HG02678 (cell line): ENCODE measurements around the gene ARFRP1.
"Not testable (repeated sequence)": the region's sequence is repeated elsewhere in the genome, so short reads cannot be mapped to it uniquely, and the experiment has no call there.

ENCODE experiments used
- ATAC-seq: cut with Tn5 transposase; IDR thresholded peaks from one replicate; pipeline ENCODE4 v1.9.1; 2021; ENCODE audit warnings: mild to moderate bottlenecking, moderate library complexity; ENCODE audit not compliant: unreplicated experiment

The ARFRP1 gene

DNA sequence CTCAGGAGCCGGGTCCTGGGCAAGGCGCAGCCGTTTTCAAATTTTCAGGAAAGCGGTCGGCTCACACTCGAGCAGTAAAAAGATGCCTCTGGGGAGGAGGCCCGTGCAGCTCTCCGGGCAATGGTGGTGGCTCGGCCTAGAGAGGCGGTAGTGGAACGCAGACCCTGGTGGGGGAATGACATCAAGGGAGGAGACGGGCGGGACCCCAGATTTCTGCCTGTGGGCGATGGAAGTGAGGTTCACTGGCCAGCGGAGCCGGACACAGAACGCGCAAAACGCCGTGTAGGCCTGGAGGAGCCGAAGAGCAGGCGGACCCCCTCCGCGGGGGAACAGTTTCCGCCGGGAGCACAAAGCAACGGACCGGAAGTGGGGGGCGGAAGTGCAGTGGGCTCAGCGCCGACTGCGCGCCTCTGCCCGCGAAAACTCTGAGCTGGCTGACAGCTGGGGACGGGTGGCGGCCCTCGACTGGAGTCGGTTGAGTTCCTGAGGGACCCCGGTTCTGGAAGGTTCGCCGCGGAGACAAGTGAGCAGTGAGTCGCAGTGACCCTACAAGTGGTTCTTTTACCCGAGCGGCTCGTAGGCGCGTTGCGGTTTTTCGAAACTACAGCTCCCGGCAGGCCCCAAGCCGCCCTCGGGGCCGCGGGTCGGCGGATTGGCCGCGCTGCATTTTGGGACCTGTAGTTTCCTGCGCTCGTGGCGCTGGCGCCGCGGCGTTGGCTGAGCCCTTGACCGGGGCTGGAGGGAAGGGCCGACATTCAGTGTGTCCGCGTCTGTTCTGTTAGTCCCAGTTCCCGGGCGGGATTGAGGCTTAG is 49.6 kb downstream of the ARFRP1 start, which contains the start of gene RTEL1:
Gene RTEL1, plus strand, starts transcription at position 376 of the 812 bp plus-strand sequence. CDS start 1,091 bp downstream, outside the sequence.
- peak; percentile 85 for ATAC-seq

DNA sequence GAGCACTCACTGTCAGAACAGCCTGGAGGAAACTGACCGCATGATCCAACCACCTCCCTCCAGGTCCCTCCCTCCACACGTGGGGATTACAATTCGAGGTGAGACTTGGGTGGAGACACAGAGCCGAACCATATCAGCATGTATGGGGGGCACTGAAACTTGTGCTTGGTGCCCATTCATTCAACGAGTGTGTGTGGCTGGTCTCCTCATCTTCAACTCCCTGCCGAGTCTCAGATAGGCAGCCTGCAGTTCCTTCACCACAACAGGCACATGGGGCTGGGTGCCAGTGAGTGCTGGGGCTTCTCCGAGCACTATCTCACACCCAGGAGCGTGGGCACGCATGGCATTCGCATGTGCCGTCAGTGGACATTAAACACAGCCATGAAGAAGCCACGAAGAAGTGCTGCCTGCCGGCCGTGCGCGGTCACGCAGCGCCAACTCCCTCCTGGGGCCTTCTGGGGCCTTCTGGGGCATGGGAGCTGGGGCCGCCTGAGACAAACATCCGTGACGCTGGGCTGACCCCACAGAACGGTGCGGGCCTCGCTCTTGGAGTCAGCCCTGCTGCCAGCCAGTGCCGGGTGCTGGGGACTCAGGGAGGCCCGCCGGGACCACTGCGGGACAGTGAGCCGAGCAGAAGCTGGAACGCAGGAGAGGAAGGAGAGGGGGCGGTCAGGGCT is 50.4 kb downstream of the ARFRP1 start:
- ATAC-seq = peak; percentile 1

DNA sequence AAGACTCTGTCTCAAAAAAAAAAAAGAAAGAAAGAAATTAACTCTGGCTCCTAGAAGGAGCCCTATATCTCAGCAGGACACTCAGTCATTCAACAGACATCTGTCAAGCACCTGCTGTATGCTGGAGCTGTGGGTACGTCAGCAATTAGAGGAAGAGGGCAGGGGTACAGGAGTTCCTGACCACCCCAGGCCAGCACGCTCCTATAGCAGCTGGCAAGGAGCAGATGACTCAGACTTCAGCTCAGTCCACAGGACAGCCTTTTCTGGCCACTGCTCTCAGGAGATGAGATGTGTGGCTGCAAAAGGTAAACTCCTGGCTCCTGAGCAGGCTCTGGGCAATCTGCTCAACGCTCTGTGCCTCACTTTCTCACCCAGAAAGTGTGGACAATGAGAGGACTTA is 51.3 kb downstream of the ARFRP1 start:
- no peak for ATAC-seq

DNA sequence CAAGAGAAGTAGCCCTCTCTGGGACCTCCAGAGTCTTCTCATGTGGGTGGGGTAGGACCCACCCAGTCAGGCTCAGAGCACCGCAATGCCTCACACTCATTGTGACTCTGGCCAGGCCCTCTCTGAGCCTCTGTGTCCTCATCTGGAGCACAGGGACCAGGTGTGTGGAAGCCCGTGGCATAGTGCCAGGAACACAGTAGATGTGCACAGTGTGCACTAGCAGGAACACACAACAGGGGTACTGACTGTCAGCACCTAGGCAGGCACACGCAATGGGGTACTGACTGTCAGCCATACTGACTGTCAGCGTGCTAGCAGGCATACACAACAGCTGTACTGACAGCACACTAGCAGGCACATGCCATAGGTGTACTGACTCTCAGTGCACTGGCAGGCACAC is 52.5 kb downstream of the ARFRP1 start:
- no peak for ATAC-seq

DNA sequence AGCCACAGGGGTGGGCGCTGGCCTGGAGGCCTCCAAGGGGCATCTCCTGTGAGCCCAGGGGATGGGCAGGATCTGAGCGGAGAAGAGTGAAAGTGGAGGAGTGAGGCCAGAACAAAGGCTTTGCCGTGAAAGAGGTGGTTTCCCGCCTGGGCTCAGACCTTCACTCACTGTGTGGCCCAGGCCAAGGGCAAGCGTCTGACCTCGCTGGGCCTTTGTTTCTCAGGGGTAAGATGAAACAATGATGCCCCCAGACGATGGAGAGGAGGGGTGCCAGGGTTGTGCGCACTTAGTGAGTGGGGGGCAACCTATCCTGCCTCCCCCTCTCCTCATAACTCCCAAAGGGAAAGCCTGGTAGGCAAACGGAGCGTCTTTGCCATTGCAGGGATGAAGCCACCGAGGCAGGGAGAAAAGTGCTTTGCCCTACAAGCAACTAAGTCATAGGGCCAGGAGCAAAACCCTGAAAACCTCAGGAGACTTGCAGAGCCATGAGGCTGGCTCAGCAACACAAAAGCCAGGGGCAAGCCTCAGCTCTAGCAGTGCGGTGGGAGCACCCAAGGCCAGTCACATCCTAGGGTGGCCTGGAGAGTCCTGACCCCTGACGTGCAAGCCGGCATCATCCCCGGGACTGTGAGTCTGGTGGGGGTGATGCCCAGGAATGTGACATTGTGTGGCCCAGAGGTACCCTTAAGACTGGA is 53.7 kb downstream of the ARFRP1 start:
- ATAC-seq = no peak

DNA sequence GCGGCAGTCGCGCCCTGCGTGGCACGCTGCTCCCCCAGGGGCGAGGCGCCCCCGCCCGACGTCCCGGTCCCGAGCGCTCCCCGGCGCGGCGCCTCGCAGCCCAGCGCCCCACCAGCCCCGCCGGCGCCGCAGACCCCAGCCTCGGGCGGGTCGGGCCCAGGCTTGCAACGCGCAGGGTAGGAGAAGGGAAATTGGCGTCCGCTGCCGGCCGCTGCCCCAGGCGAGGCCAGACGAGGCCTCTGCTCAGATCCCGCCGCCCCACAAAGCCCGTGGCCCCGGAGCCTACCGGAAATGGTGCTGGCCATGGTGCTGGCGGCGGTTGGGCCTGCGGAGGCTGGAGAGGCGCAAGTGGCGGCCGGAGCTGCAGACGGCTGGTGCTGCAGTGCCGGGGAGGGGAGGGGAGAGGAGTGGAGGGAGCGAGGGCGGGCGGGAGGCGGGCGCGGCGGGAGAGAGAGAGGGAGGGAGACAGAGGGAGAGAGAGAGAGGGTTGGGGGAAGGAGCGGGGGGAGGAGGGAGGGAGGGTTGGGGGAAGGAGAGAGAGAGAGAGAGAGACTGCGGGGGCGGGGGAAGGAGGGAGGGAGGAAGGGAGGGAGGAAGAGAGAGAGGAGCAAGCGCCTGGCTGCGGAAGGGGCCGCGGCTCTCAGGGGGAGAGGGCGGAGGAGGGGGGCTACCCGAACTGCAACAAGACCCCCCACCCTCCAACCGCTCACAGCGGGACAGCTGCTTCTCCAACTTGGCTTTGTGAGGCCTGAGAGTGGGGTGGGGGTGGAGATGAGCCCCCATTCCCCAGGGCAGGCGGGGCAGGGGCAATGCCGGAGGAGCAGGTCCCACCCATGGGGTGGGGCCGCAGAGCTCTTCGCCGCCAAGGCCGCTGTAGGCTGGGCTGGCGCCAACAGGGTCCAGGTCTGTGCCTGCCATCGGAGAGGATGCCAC is 54.5 kb downstream of the ARFRP1 start, which contains the start of gene STMN3:
Gene STMN3, minus strand, starts transcription at position 384 of the 933 bp plus-strand sequence. Its CDS starts 79 bp downstream, at position 305.
- ATAC-seq = no peak

DNA sequence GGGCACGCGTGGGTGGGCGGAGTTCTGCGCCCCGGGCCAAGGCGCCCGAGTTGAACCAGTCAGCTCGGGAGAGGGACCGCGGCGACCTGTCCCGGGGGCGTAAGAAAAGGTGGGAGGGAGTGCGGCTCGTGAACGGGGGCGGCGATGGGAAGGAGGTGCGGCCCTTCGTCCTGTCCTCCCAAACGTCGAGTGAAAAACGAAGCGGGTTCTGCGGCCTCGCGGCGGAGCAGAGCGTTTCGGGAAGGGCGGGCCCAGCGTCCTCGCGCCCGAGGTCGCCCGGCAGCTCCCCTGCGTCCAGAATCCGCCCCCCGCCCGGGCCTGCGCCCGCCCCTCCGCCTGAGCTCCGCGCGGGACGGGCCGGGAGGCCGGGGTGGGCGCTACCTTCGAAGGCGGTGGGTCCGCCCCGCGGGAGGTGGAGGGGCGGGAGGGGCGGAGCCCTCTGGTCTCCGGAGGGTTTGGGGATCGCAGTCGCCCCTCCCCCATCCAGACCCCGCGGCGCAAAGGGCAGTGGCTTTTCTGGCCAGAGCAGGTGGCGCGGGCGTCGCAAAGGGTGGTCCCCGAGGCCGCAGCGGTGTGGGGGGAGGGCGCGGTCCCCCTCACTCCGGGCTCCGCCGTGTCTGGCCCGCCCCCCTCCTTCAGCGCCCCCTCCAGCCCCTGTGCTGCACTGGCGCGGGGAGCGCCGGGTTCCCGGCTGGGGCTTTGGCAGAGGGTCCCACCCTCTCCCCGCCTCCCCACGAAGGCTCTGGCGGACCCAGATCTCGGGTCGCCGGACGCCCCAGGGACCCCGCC is 55.4 kb downstream of the ARFRP1 start:
- no peak for ATAC-seq

DNA sequence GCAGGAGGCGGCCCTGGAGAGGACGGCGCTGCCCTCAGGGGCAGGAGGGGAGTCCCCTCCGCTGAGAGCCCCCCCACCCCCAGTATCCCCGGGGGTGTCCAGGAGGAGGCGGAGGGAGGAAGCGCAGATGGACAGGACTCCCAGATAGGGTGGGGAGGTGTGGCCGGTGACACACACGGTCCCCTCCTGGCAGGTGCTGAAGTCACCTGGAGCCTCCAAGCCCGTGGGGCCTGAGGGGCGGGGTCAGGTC is 55.9 kb downstream of the ARFRP1 start:
- ATAC-seq = no peak

DNA sequence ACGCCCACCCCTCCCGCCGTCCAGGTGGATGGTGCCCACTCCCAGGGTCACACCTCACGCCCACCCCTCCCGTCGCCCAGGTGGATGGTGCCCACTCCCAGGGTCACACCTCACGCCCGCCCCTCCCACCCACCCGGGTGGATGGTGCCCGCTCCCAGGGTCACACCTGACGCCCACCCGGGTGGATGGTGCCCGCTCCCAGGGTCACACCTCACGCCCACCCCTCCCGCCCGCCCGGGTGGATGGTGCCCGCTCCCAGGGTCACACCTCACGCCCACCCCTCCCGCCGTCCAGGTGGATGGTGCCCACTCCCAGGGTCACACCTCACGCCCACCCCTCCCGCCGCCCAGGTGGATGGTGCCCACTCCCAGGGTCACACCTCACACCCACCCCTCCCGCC is 57.3 kb downstream of the ARFRP1 start:
- not testable (repeated sequence) for ATAC-seq

DNA sequence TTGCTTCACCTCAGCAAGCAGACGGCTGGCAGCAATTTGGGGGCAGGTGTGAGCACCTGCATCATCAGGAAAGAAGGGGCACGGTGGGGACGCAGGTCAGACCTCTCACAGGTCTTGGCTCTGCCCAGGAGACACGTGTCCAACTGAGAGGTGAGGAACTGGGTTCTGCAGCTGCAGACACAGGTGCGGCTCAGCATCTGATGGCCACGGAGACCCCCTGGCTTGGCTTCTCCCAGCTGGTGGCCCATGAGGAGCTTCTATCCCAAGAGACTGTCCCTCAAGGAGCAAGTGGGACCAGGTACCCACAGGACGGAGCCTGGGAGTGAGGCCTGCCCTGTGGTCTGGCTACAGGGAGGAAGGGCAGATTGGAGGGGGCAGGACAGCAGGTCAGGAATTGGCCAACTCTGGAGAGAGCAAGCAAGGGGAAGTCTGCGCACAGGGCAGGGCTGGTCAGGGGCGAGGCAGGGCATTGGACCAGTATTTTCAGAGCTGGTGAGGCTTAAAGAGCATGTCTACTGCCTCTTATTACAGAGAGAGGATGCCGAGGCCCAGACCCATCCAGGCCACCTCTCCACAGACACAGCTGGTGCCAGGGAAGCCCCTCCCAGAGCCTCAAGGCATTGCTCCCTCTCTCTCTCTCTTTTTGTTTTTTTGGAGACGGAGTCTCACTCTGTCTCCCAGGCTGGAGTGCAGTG is 58.7 kb downstream of the ARFRP1 start:
- ATAC-seq = no peak
